PC-9 (cell line): Measurements from ENCODE around the gene PDE8A. TPM values are rescaled to one million over a fixed set of nuclear protein-coding genes. Genes with fewer than 3 reads are reported as not detected.
"Not testable (repeated sequence)": the region's sequence is repeated elsewhere in the genome, so short reads cannot be mapped to it uniquely, and the experiment has no call there.

Experiments
- BruUV-seq: library from RNA; stranded (reverse); fragments of 400-500 nt; replicated peaks from 2 replicates; lab custom pipeline; 2021; lab: Mats Ljungman, UMichigan
- CTCF ChIA-PET: fragments of 300-600 bp; sonication (Branson Sonifier 250); formaldehyde crosslinking; loops from one replicate; lab custom pipeline; 2022; ENCODE audit warnings: antibody characterized with exemption; lab: Charles Lee
- POLR2A ChIA-PET: fragments of 300-600 bp; sonication (Branson Sonifier 250); formaldehyde crosslinking; loops from one replicate; lab custom pipeline; 2022; ENCODE audit warnings: antibody characterized with exemption; ENCODE audit not compliant: unreplicated experiment; lab: Charles Lee
- DNase-seq, 2 experiments: peaks; one replicate each; pipeline versions ENCODE4 v3.0.0 to v3.0.0-alpha.2; 2015 to 2022; ENCODE audit warnings: mixed read lengths in 1 of 2
- H2AFZ ChIP-seq: fragments of 200-600 bp; sonication (generic); 2 replicates; pipeline ENCODE4 v1.8.1; 2017; ENCODE audit warnings: antibody characterized with exemption
- H3F3A ChIP-seq: fragments of 200-600 bp; sonication (generic); 2 replicates; pipeline ENCODE4 v1.8.1; 2017; ENCODE audit warnings: antibody characterized with exemption, mild to moderate bottlenecking, low read depth; ENCODE audit not compliant: insufficient read depth
- H3K27ac ChIP-seq: fragments of 200-600 bp; sonication (generic); 2 replicates; pipeline ENCODE4 v1.6.1; 2016; ENCODE audit warnings: mixed run types
- H3K27me3 ChIP-seq: fragments of 200-600 bp; sonication (generic); 2 replicates; pipeline ENCODE4 v1.6.1; 2016; ENCODE audit warnings: low read depth, mixed run types; ENCODE audit not compliant: insufficient read depth
- H3K36me3 ChIP-seq: fragments of 200-600 bp; sonication (generic); 2 replicates; pipeline ENCODE4 v1.6.1; 2016; ENCODE audit warnings: low read depth, mixed run types
- H3K4me1 ChIP-seq: fragments of 200-600 bp; sonication (generic); replicated peaks from 2 replicates; pipeline ENCODE4 v1.6.1; 2016; ENCODE audit warnings: mixed run types; ENCODE audit not compliant: insufficient read depth
- H3K4me2 ChIP-seq: fragments of 200-600 bp; sonication (generic); 2 replicates; pipeline ENCODE4 v1.6.1; 2017; ENCODE audit warnings: mixed run types
- H3K4me3 ChIP-seq: fragments of 200-600 bp; sonication (generic); 2 replicates; pipeline ENCODE4 v1.6.1; 2016; ENCODE audit warnings: mixed run types
- H3K79me2 ChIP-seq: fragments of 200-600 bp; sonication (generic); 2 replicates; pipeline ENCODE4 v1.6.1; 2017; ENCODE audit warnings: low read depth, mixed run types
- H3K9me2 ChIP-seq: fragments of 200-600 bp; sonication (generic); 2 replicates; pipeline ENCODE4 v1.8.1; 2017; ENCODE audit warnings: mild to moderate bottlenecking; ENCODE audit not compliant: insufficient read depth
- H3K9me3 ChIP-seq: fragments of 200-600 bp; sonication (generic); 2 replicates; pipeline ENCODE4 v1.8.1; 2016; ENCODE audit warnings: low read depth; ENCODE audit not compliant: insufficient read depth
- H4K20me1 ChIP-seq: fragments of 200-600 bp; sonication (generic); 2 replicates; pipeline ENCODE4 v1.8.1; 2017; ENCODE audit not compliant: insufficient read depth
- EZH2 ChIP-seq: fragments of 200-600 bp; sonication (generic); IDR thresholded peaks from 2 replicates; pipeline ENCODE4 v1.8.0; 2017; ENCODE audit warnings: antibody characterized with exemption, low read depth
- intact Hi-C: fragments of 100-400 bp; cut with micrococcal nuclease; formaldehyde crosslinking; loops from one replicate; pipeline ENCODE4 v1.10.0; 2022; ENCODE audit not compliant: unreplicated experiment
- total RNA-seq: library from RNA; stranded (reverse); gene quantifications from 2 replicates; pipeline ENCODE4 v1.2.3, GENCODE V29; 2021
- TF ChIP-seq, protein P1 (sequence below): fragments of 200-600 bp; sonication (generic); conservative IDR thresholded peaks from 2 replicates; pipeline ENCODE4 v1.6.1; 2017; ENCODE audit warnings: mixed run types, antibody characterized with exemption, mild to moderate bottlenecking, moderate library complexity

PDE8A gene
- total RNA-seq, 1 experiment from 2014 or later, result 47.3 TPM

DNA sequence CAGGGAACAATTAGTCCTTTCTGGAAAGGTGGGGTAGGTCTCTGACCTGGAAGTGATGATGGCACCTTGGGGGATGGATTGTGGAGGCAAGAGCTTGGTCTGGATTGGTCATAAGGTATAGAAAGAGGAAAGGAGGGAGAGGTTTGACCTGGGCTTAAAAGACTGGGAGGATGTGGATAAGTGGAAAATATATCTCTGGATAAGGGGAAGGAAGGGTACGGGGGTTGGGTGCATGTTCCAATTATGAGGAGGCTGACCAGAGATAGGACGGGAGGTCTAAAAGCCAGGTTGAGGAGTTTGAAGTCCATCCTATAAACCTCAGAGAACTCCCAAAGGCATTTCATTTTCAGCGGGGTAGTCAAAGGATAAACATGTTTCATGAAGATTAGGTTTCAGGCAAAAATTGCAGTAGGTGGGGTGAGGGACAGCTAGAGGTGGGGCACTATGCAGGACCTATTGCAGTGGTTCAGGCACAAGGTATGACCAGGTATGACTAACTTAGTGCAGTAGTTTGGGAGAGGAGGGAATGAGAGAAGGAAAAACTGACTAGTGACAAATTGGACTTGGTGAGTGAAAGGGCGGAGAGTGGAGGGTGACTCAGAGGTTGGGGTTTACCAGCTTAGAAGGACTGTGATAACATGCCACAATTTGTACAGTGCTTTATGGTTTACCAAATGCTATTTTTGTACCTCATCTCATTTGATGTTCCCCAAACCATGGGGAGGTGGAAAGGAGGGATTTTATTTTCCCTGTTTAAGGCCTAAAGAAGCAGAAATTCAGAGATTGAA lies 10.7 kb downstream of the PDE8A start:
- peak overlapping the region; percentile 56 for H3K4me2 ChIP-seq
- BruUV-seq, result TSS peak; percentile 73
- no peak overlapping the region for H3K4me3 ChIP-seq
- peaks cover 96% of the 10 kb centered on the region for H3K79me2 ChIP-seq
- ChIA-PET CTCF (interaction anchor here (0.5 to 0.6 kb wide), 2 partner anchors 37 to 41 kb away, joined by 7 to 13 read pairs; no protein-coding TSS in a partner anchor), POLR2A (interaction anchor here (0.6 kb wide), 1 partner anchor 167 kb away, joined by 4 read pairs; no protein-coding TSS in a partner anchor)
- DNase-seq, result peak; percentile 55 to 92
- peaks cover 19% of the 10 kb centered on the region for H3K4me1 ChIP-seq
- H2AFZ ChIP-seq, result no peak overlapping the region
- H3K9me3 ChIP-seq, result no peaks in the 10 kb centered on the region
- intact Hi-C loops, result no loop called here
- H3K9me2 ChIP-seq, result no peaks in the 10 kb centered on the region
- 0 out of 2 replicates have a peak, but pooled peaks cover 5% of the 10 kb centered on the region for H4K20me1 ChIP-seq
- peaks cover 18% of the 10 kb centered on the region for H3F3A ChIP-seq
- no peaks in the 10 kb centered on the region for H3K36me3 ChIP-seq
- no peaks in the 10 kb centered on the region for H3K27me3 ChIP-seq
- no peak for TF ChIP-seq EZH2
- TF ChIP-seq, protein P1, sequence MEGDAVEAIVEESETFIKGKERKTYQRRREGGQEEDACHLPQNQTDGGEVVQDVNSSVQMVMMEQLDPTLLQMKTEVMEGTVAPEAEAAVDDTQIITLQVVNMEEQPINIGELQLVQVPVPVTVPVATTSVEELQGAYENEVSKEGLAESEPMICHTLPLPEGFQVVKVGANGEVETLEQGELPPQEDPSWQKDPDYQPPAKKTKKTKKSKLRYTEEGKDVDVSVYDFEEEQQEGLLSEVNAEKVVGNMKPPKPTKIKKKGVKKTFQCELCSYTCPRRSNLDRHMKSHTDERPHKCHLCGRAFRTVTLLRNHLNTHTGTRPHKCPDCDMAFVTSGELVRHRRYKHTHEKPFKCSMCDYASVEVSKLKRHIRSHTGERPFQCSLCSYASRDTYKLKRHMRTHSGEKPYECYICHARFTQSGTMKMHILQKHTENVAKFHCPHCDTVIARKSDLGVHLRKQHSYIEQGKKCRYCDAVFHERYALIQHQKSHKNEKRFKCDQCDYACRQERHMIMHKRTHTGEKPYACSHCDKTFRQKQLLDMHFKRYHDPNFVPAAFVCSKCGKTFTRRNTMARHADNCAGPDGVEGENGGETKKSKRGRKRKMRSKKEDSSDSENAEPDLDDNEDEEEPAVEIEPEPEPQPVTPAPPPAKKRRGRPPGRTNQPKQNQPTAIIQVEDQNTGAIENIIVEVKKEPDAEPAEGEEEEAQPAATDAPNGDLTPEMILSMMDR, result no peak
- peak overlapping the region; percentile 79 for H3K27ac ChIP-seq

GRCh38 chr15:84996055-84996454 lies 14.4 kb downstream of the PDE8A start:
- BruUV-seq, result no TSS peak
- Histone ChIP-seq H3K36me3 (no peaks in the 10 kb centered on the region), H3F3A (peaks cover 18% of the 10 kb centered on the region), H3K4me1 (peaks cover 16% of the 10 kb centered on the region), H3K27ac (no peak overlapping the region), H3K9me2 (no peaks in the 10 kb centered on the region), H3K4me2 (no peak overlapping the region), H4K20me1 (0 out of 2 replicates have a peak, but pooled peaks cover 5% of the 10 kb centered on the region), H3K27me3 (no peaks in the 10 kb centered on the region), H3K9me3 (no peaks in the 10 kb centered on the region), H3K4me3 (no peak overlapping the region), H2AFZ (no peak overlapping the region), H3K79me2 (peaks cover 93% of the 10 kb centered on the region)
- intact Hi-C loops, result no loop called here
- TF ChIP-seq, protein P1, result no peak
- ChIA-PET POLR2A (no interaction called here), CTCF (no interaction called here)
- DNase-seq, result no peak

- H4K20me1 ChIP-seq, result not testable (repeated sequence)
These were observed 15.1 kb downstream of the PDE8A start for GRCh38 chr15:84996714-84997113.

GRCh38 chr15:84997214-84997613 lies 15.6 kb downstream of the PDE8A start:
- H3K36me3 ChIP-seq, H2AFZ ChIP-seq, H3F3A ChIP-seq, DNase-seq, CTCF ChIA-PET, H3K9me3 ChIP-seq, BruUV-seq, H3K4me1 ChIP-seq, POLR2A ChIA-PET, H3K9me2 ChIP-seq, H3K4me2 ChIP-seq, H3K27ac ChIP-seq, H3K27me3 ChIP-seq, H4K20me1 ChIP-seq, H3K4me3 ChIP-seq, intact Hi-C loops: not testable (repeated sequence)
- peaks cover 91% of the 10 kb centered on the region for H3K79me2 ChIP-seq

More at GRCh38 chr15:84996714-84997113, 15.1 kb downstream of the PDE8A start:
- POLR2A ChIA-PET, H2AFZ ChIP-seq, H3K27me3 ChIP-seq, CTCF ChIA-PET, BruUV-seq, H3K9me3 ChIP-seq, H3K36me3 ChIP-seq, H3K4me2 ChIP-seq, H3K27ac ChIP-seq, DNase-seq, H3K4me3 ChIP-seq, H3K9me2 ChIP-seq, intact Hi-C loops: not testable (repeated sequence)
- peaks cover 12% of the 10 kb centered on the region for H3F3A ChIP-seq
- H3K79me2 ChIP-seq, result peaks cover 91% of the 10 kb centered on the region
- peaks cover 14% of the 10 kb centered on the region for H3K4me1 ChIP-seq
